HEK293 (cell line): ENCODE results near the gene LTC4S.

ENCODE experiments used
- GLIS1 ChIP-seq: fragments of 450-650 bp; formaldehyde crosslinking; IDR thresholded peaks from 2 replicates; pipeline ENCODE4 v1.5.1; 2016; ENCODE audit warnings: missing biosample characterization, missing genetic modification characterization
- IKZF3 ChIP-seq: fragments of 450-650 bp; IDR thresholded peaks from 2 replicates; pipeline ENCODE4 v1.5.0; 2018; ENCODE audit warnings: missing biosample characterization, mild to moderate bottlenecking, missing genetic modification characterization, moderate library complexity
- KLF1 ChIP-seq: fragments of 450-650 bp; formaldehyde crosslinking; IDR thresholded peaks from 2 replicates; pipeline ENCODE4 v1.5.1; 2016; ENCODE audit warnings: missing biosample characterization, missing genetic modification characterization
- OSR2 ChIP-seq: fragments of 450-650 bp; formaldehyde crosslinking; IDR thresholded peaks from 2 replicates; pipeline ENCODE4 v1.5.1; 2016; ENCODE audit warnings: missing biosample characterization, missing genetic modification characterization
- SP2 ChIP-seq: fragments of 450-650 bp; formaldehyde crosslinking; IDR thresholded peaks from 2 replicates; pipeline ENCODE4 v1.5.1; 2016; ENCODE audit warnings: missing biosample characterization, missing genetic modification characterization
- WT1 ChIP-seq: fragments of 450-650 bp; formaldehyde crosslinking; IDR thresholded peaks from 2 replicates; pipeline ENCODE4 v1.5.1; 2016; ENCODE audit warnings: missing biosample characterization, missing genetic modification characterization
- ZFHX2 ChIP-seq: fragments of 450-650 bp; formaldehyde crosslinking; conservative IDR thresholded peaks from 2 replicates; pipeline ENCODE4 v1.5.1; 2016; ENCODE audit warnings: missing biosample characterization, missing genetic modification characterization
- ZFP3 ChIP-seq: fragments of 450-650 bp; formaldehyde crosslinking; IDR thresholded peaks from 2 replicates; pipeline ENCODE4 v1.5.1; 2016; ENCODE audit warnings: low read depth, missing biosample characterization, missing genetic modification characterization
- ZIC2 ChIP-seq: fragments of 450-650 bp; formaldehyde crosslinking; IDR thresholded peaks from 2 replicates; pipeline ENCODE4 v1.5.1; 2016; ENCODE audit warnings: missing biosample characterization, missing genetic modification characterization
- ZNF2 ChIP-seq: fragments of 450-650 bp; formaldehyde crosslinking; IDR thresholded peaks from 2 replicates; pipeline ENCODE4 v1.5.1; 2016; ENCODE audit warnings: missing biosample characterization, missing genetic modification characterization
- ZNF24 ChIP-seq: fragments of 450-650 bp; formaldehyde crosslinking; IDR thresholded peaks from 2 replicates; pipeline ENCODE4 v1.5.1; 2016; ENCODE audit warnings: missing biosample characterization, missing genetic modification characterization
- ZNF302 ChIP-seq: fragments of 450-650 bp; formaldehyde crosslinking; IDR thresholded peaks from 2 replicates; pipeline ENCODE4 v1.5.1; 2016; ENCODE audit warnings: missing biosample characterization, missing genetic modification characterization, low read depth
- ZNF341 ChIP-seq: fragments of 450-650 bp; formaldehyde crosslinking; IDR thresholded peaks from 2 replicates; pipeline ENCODE4; 2016; ENCODE audit warnings: low read depth, missing biosample characterization, missing genetic modification characterization
- ZNF391 ChIP-seq: fragments of 450-650 bp; formaldehyde crosslinking; IDR thresholded peaks from 2 replicates; pipeline ENCODE4 v1.5.1; 2016; ENCODE audit warnings: low read depth, missing biosample characterization, missing genetic modification characterization, borderline replicate concordance
- ZNF549 ChIP-seq: fragments of 450-650 bp; IDR thresholded peaks from 2 replicates; pipeline ENCODE4 v1.5.1; 2018; ENCODE audit warnings: missing biosample characterization, missing genetic modification characterization, mild to moderate bottlenecking, inconsistent platforms, moderate library complexity
- ZNF558 ChIP-seq: fragments of 450-650 bp; formaldehyde crosslinking; IDR thresholded peaks from 2 replicates; pipeline ENCODE4 v1.5.1; 2016; ENCODE audit warnings: missing biosample characterization, missing genetic modification characterization
- ZNF629 ChIP-seq: fragments of 450-650 bp; formaldehyde crosslinking; IDR thresholded peaks from 2 replicates; pipeline ENCODE4 v1.5.1; 2017; ENCODE audit warnings: missing biosample characterization, missing genetic modification characterization
- ZNF76 ChIP-seq: fragments of 450-650 bp; formaldehyde crosslinking; IDR thresholded peaks from 2 replicates; pipeline ENCODE4; 2016; ENCODE audit warnings: low read depth, missing biosample characterization, missing genetic modification characterization, borderline replicate concordance
- ZNF843 ChIP-seq: fragments of 450-650 bp; formaldehyde crosslinking; IDR thresholded peaks from 2 replicates; pipeline ENCODE4 v1.5.1; 2016; ENCODE audit warnings: missing biosample characterization, missing genetic modification characterization
- TF ChIP-seq, protein P1 (sequence below): fragments of 450-650 bp; formaldehyde crosslinking; IDR thresholded peaks from 2 replicates; pipeline ENCODE4 v1.5.1; 2016; ENCODE audit warnings: missing biosample characterization, missing genetic modification characterization
- TF ChIP-seq, protein P2 (sequence below): fragments of 450-650 bp; formaldehyde crosslinking; IDR thresholded peaks from 2 replicates; pipeline ENCODE4 v1.5.1; 2016; ENCODE audit warnings: missing biosample characterization, missing genetic modification characterization
- TF ChIP-seq, protein P3 (sequence below): fragments of 450-650 bp; formaldehyde crosslinking; optimal IDR thresholded peaks from 2 replicates; pipeline ENCODE3; 2016; ENCODE audit warnings: missing biosample characterization, mild to moderate bottlenecking, missing genetic modification characterization
- TF ChIP-seq, protein P4 (sequence below): fragments of 450-650 bp; formaldehyde crosslinking; IDR thresholded peaks from 2 replicates; pipeline ENCODE4 v1.5.1; 2016; ENCODE audit warnings: missing biosample characterization, missing genetic modification characterization
- TF ChIP-seq, protein P5 (sequence below): fragments of 450-650 bp; formaldehyde crosslinking; IDR thresholded peaks from 2 replicates; pipeline ENCODE4 v1.5.1; 2016; ENCODE audit warnings: missing biosample characterization, missing genetic modification characterization
- TF ChIP-seq, protein P6 (sequence below): fragments of 450-650 bp; formaldehyde crosslinking; IDR thresholded peaks from 2 replicates; pipeline ENCODE4 v1.5.1; 2016; ENCODE audit warnings: missing biosample characterization, missing genetic modification characterization
- TF ChIP-seq, protein P7 (sequence below): fragments of 450-650 bp; IDR thresholded peaks from 2 replicates; pipeline ENCODE4 v1.5.1; 2018; ENCODE audit warnings: missing biosample characterization, missing genetic modification characterization

The LTC4S gene

DNA sequence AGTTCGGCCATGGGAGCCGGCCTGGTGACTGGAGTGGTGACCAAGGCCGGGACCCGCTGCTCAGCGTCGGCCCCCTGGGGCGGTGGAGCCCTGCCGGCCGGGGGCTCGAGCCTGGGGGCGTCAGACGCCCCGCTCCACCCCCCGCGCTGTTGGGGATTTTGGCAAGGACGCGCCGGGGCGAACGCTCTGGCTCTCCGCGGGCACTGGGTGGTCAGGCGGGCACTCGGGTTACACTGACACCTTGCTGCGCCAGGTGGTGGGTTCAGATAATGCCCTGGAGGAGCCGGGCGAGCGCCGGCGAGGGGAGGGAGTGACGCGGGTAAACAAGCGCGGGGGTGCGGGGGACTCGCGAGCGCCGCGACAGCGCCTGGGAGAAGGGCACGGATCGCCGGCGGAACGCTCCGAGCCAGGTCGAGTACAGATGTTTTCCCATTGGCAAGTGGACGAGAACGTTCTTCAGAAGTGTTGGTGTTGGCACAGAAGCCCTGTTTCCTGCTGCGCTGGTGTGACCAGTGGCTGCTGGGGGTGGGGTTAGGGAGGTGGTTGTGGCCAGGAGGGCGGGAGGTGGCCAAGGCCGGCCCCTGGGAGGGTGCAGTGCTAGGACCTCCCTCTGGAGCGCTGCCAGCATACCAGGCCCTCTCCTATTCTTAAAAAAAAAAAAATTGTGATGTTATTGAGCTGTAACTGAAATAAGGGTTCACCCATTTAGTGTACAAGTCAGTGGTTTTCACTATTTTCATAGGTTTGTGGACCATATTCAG, 27.7 kb downstream of the LTC4S start (continued):
- TF ChIP-seq, protein P1, sequence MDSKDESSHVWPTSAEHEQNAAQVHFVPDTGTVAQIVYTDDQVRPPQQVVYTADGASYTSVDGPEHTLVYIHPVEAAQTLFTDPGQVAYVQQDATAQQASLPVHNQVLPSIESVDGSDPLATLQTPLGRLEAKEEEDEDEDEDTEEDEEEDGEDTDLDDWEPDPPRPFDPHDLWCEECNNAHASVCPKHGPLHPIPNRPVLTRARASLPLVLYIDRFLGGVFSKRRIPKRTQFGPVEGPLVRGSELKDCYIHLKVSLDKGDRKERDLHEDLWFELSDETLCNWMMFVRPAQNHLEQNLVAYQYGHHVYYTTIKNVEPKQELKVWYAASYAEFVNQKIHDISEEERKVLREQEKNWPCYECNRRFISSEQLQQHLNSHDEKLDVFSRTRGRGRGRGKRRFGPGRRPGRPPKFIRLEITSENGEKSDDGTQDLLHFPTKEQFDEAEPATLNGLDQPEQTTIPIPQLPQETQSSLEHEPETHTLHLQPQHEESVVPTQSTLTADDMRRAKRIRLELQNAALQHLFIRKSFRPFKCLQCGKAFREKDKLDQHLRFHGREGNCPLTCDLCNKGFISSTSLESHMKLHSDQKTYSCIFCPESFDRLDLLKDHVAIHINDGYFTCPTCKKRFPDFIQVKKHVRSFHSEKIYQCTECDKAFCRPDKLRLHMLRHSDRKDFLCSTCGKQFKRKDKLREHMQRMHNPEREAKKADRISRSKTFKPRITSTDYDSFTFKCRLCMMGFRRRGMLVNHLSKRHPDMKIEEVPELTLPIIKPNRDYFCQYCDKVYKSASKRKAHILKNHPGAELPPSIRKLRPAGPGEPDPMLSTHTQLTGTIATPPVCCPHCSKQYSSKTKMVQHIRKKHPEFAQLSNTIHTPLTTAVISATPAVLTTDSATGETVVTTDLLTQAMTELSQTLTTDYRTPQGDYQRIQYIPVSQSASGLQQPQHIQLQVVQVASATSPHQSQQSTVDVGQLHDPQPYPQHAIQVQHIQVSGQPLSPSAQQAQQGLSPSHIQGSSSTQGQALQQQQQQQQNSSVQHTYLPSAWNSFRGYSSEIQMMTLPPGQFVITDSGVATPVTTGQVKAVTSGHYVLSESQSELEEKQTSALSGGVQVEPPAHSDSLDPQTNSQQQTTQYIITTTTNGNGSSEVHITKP (tag by site-specific recombination): peak; percentile 86
- peak; percentile 85 for TF ChIP-seq ZNF341 (tag by site-specific recombination)
- TF ChIP-seq ZIC2 (tag by site-specific recombination): peak; percentile 86
- TF ChIP-seq ZNF391 (tag by site-specific recombination): peak; percentile 27; the same call in 1 of the 2 replicates
- no peak for TF ChIP-seq ZNF302
- TF ChIP-seq ZNF629 (tag by site-specific recombination): peak; percentile 50; the same call in 1 of the 2 replicates
- TF ChIP-seq, protein P2, sequence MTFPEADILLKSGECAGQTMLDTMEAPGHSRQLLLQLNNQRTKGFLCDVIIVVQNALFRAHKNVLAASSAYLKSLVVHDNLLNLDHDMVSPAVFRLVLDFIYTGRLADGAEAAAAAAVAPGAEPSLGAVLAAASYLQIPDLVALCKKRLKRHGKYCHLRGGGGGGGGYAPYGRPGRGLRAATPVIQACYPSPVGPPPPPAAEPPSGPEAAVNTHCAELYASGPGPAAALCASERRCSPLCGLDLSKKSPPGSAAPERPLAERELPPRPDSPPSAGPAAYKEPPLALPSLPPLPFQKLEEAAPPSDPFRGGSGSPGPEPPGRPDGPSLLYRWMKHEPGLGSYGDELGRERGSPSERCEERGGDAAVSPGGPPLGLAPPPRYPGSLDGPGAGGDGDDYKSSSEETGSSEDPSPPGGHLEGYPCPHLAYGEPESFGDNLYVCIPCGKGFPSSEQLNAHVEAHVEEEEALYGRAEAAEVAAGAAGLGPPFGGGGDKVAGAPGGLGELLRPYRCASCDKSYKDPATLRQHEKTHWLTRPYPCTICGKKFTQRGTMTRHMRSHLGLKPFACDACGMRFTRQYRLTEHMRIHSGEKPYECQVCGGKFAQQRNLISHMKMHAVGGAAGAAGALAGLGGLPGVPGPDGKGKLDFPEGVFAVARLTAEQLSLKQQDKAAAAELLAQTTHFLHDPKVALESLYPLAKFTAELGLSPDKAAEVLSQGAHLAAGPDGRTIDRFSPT (tag by site-specific recombination): peak; percentile 90
- TF ChIP-seq, protein P3, sequence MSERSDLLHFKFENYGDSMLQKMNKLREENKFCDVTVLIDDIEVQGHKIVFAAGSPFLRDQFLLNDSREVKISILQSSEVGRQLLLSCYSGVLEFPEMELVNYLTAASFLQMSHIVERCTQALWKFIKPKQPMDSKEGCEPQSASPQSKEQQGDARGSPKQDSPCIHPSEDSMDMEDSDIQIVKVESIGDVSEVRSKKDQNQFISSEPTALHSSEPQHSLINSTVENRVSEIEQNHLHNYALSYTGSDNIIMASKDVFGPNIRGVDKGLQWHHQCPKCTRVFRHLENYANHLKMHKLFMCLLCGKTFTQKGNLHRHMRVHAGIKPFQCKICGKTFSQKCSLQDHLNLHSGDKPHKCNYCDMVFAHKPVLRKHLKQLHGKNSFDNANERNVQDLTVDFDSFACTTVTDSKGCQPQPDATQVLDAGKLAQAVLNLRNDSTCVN (tag by site-specific recombination): peak; percentile 79
- no peak for TF ChIP-seq ZFP3 (tag by site-specific recombination)
- TF ChIP-seq, protein P4, sequence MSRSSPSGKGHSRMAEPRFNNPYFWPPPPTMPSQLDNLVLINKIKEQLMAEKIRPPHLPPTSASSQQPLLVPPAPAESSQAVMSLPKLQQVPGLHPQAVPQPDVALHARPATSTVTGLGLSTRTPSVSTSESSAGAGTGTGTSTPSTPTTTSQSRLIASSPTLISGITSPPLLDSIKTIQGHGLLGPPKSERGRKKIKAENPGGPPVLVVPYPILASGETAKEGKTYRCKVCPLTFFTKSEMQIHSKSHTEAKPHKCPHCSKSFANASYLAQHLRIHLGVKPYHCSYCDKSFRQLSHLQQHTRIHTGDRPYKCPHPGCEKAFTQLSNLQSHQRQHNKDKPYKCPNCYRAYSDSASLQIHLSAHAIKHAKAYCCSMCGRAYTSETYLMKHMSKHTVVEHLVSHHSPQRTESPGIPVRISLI (tag by site-specific recombination): no peak
- TF ChIP-seq ZNF843 (tag by site-specific recombination): peak; percentile 47; the same call in 1 of the 2 replicates
- TF ChIP-seq, protein P5, sequence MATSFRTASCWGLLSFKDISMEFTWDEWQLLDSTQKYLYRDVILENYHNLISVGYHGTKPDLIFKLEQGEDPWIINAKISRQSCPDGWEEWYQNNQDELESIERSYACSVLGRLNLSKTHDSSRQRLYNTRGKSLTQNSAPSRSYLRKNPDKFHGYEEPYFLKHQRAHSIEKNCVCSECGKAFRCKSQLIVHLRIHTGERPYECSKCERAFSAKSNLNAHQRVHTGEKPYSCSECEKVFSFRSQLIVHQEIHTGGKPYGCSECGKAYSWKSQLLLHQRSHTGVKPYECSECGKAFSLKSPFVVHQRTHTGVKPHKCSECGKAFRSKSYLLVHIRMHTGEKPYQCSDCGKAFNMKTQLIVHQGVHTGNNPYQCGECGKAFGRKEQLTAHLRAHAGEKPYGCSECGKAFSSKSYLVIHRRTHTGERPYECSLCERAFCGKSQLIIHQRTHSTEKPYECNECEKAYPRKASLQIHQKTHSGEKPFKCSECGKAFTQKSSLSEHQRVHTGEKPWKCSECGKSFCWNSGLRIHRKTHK (tag by site-specific recombination): no peak
- TF ChIP-seq IKZF3 (tag by site-specific recombination): peak; percentile 47
- no peak for TF ChIP-seq ZNF558 (tag by site-specific recombination)
- TF ChIP-seq, protein P6, sequence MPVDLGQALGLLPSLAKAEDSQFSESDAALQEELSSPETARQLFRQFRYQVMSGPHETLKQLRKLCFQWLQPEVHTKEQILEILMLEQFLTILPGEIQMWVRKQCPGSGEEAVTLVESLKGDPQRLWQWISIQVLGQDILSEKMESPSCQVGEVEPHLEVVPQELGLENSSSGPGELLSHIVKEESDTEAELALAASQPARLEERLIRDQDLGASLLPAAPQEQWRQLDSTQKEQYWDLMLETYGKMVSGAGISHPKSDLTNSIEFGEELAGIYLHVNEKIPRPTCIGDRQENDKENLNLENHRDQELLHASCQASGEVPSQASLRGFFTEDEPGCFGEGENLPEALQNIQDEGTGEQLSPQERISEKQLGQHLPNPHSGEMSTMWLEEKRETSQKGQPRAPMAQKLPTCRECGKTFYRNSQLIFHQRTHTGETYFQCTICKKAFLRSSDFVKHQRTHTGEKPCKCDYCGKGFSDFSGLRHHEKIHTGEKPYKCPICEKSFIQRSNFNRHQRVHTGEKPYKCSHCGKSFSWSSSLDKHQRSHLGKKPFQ (tag by site-specific recombination): peak; percentile 98
- TF ChIP-seq ZFHX2 (tag by site-specific recombination): peak; percentile 18; the same call in 1 of the 2 replicates
- TF ChIP-seq SP2 (tag by site-specific recombination): peak; percentile 95
- TF ChIP-seq WT1 (tag by site-specific recombination): peak; percentile 75
- TF ChIP-seq ZNF549 (tag by site-specific recombination): no peak
- peak; percentile 90 for TF ChIP-seq GLIS1 (tag by site-specific recombination)
- peak; percentile 77 for TF ChIP-seq ZNF76 (tag by site-specific recombination)
- peak; percentile 38; the same call in 1 of the 2 replicates for TF ChIP-seq ZNF2 (tag by site-specific recombination)
- no peak for TF ChIP-seq ZNF24 (tag by site-specific recombination)
- peak; percentile 84 for TF ChIP-seq OSR2 (tag by site-specific recombination)
- TF ChIP-seq, protein P7, sequence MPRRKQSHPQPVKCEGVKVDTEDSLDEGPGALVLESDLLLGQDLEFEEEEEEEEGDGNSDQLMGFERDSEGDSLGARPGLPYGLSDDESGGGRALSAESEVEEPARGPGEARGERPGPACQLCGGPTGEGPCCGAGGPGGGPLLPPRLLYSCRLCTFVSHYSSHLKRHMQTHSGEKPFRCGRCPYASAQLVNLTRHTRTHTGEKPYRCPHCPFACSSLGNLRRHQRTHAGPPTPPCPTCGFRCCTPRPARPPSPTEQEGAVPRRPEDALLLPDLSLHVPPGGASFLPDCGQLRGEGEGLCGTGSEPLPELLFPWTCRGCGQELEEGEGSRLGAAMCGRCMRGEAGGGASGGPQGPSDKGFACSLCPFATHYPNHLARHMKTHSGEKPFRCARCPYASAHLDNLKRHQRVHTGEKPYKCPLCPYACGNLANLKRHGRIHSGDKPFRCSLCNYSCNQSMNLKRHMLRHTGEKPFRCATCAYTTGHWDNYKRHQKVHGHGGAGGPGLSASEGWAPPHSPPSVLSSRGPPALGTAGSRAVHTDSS: no peak
- peak; percentile 40; the same call in 1 of the 2 replicates for TF ChIP-seq KLF1 (tag by site-specific recombination)
